ENCODE measurements around the gene PCNT. TPM values are rescaled to one million over a fixed set of nuclear protein-coding genes. Genes with fewer than 3 reads are reported as not detected.

The PCNT gene
- total and polyA plus RNA-seq, 9 of the 15 experiments (the other 6 are each of a cell fraction or from before 2014, with no cell fraction given), result 9.1 to 53.5 (median 31.3) TPM

- no peaks in the 10 kb centered on the region for H3K9me1 ChIP-seq (ENCODE audit: control insufficient read depth, insufficient read depth, low read length)
- H3K27ac ChIP-seq (ENCODE audit: extremely low read depth, low read depth, low read length), result no peak overlapping the region
- WGBS (ENCODE audit: insufficient coverage, low coverage, missing lambda C conversion rate), result 80% methylated on average over 4 of the region's 4 CpGs
- 0 out of 2 replicates have a peak overlapping the region, but pooled peaks have one; percentile 99 for H3K4me2 ChIP-seq (ENCODE audit: insufficient read depth, low read length)
- H3K9ac ChIP-seq (ENCODE audit: insufficient read depth in 1 of 2, low read depth in 2 of 2, low read length in 2 of 2), result no peak overlapping the region
- ChIA-PET POLR2A (interaction anchor here (0.6 to 3.7 kb wide), 8 partner anchors 9 to 314 kb away, joined by 3 to 47 read pairs (median 4); no protein-coding TSS in a partner anchor), CTCF (ENCODE audit: low intra/inter-chr PET ratio) (no interaction called here)
- H3K9me3 ChIP-seq (replicated peaks; ENCODE audit: control insufficient read depth, insufficient read depth, low read depth, low read length), result no peaks in the 10 kb centered on the region
- intact Hi-C loops (cut with micrococcal nuclease), result loop anchor here (5.0 to 10.0 kb wide), 2 partner anchors 169 to 232 kb away; partner anchors contain the start of genes LSS, MCM3AP and YBEY
- H3K4me1 ChIP-seq (replicated peaks in 1 of 2; ENCODE audit: control insufficient read depth in 2 of 2, insufficient read depth in 2 of 2, low read length in 2 of 2), result peaks cover 28 to 30% of the 10 kb centered on the region in 2 experiments
- H2AFZ ChIP-seq (ENCODE audit: low read depth, low read length), result no peak overlapping the region
- H3K36me3 ChIP-seq (ENCODE audit: control insufficient read depth, insufficient read depth, low read length), result peaks cover 41% of the 10 kb centered on the region
- BruUV-seq (replicated peaks), result no TSS peak
- FAIRE-seq (no peak), DNase-seq (ENCODE audit: extremely low read depth in 1 of 4, low spot score in 3 of 4) (no peak), ATAC-seq (no peak)
- in situ Hi-C loops (cut with MboI), result no loop called here
- no peaks in the 10 kb centered on the region for H3K27me3 ChIP-seq (ENCODE audit: control insufficient read depth in 2 of 2, insufficient read depth in 2 of 2, low read length in 2 of 2)
- TF ChIP-seq ETV5 (CRISPR knock-in tag; IDR thresholded peaks at IDR 0.05; ENCODE audit: low read depth) (no peak), UBTF (IDR thresholded peaks at IDR 0.05; ENCODE audit: borderline replicate concordance in 1 of 2, low read depth in 2 of 2, low read length in 2 of 2) (no peak), POLR2G (IDR thresholded peaks at IDR 0.05; ENCODE audit: low read depth, low read length) (no peak), TSHZ1 (CRISPR knock-in tag; IDR thresholded peaks at IDR 0.05) (no peak), ZNF668 (CRISPR knock-in tag; IDR thresholded peaks at IDR 0.05) (no peak), ELF2 (CRISPR knock-in tag; IDR thresholded peaks at IDR 0.05) (no peak), DMBX1 (CRISPR knock-in tag; IDR thresholded peaks at IDR 0.05; ENCODE audit: borderline replicate concordance) (no peak), SP2 (IDR thresholded peaks at IDR 0.05; ENCODE audit: extremely low read depth, low read depth, low read length, poor library complexity, severe bottlenecking) (no peak)
- H3K79me2 ChIP-seq (ENCODE audit: control insufficient read depth, insufficient read depth, low read length), result peaks cover 78% of the 10 kb centered on the region
- no peak overlapping the region for H3K4me3 ChIP-seq
- H4K20me1 ChIP-seq (replicated peaks; ENCODE audit: control insufficient read depth, insufficient read depth, low read length), result no peaks in the 10 kb centered on the region
Observed at GRCh38 chr21:46456750-46457149, 132.8 kb downstream of the PCNT start.
